HG02678 (cell line): Measurements from ENCODE around the gene NCAPD3.
"Not testable (repeated sequence)": the region's sequence is repeated elsewhere in the genome, so short reads cannot be mapped to it uniquely, and the experiment has no call there.

ENCODE experiments used
- ATAC-seq: cut with Tn5 transposase; IDR thresholded peaks from one replicate; pipeline ENCODE4 v1.9.1; 2021; ENCODE audit warnings: mild to moderate bottlenecking, moderate library complexity; ENCODE audit not compliant: unreplicated experiment

Gene NCAPD3

GRCh38 chr11:134134167-134134566 is 89.6 kb downstream of the NCAPD3 start:
- no peak for ATAC-seq

- no peak for ATAC-seq
Observed at GRCh38 chr11:134132808-134133207, 91.0 kb downstream of the NCAPD3 start.

GRCh38 chr11:134131628-134132244 is 92.0 kb downstream of the NCAPD3 start:
- ATAC-seq: no peak

- ATAC-seq: no peak
Observed at GRCh38 chr11:134126217-134126822, 97.4 kb downstream of the NCAPD3 start.

GRCh38 chr11:134125507-134125906 is 98.3 kb downstream of the NCAPD3 start:
- ATAC-seq: no peak

GRCh38 chr11:134124660-134125451 is 98.9 kb downstream of the NCAPD3 start:
- ATAC-seq: no peak

GRCh38 chr11:134120921-134121526 is 102.7 kb downstream of the NCAPD3 start:
- ATAC-seq: no peak

GRCh38 chr11:134120143-134120850 is 103.5 kb downstream of the NCAPD3 start:
- ATAC-seq: no peak

- ATAC-seq: no peak
Observed at GRCh38 chr11:134119094-134119493, 104.7 kb downstream of the NCAPD3 start.

- ATAC-seq: no peak
Observed at GRCh38 chr11:134118006-134118405, 105.8 kb downstream of the NCAPD3 start.

GRCh38 chr11:134116210-134116609 is 107.6 kb downstream of the NCAPD3 start:
- ATAC-seq: no peak

GRCh38 chr11:134113787-134114186 is 110.0 kb downstream of the NCAPD3 start:
- ATAC-seq: not testable (repeated sequence)

GRCh38 chr11:134110252-134110815 is 113.4 kb downstream of the NCAPD3 start:
- no peak for ATAC-seq
